Renal pelvis (tissue), 4 donors: ENCODE measurements around the gene TGFB3. TPM values are rescaled to one million over a fixed set of nuclear protein-coding genes. Genes with fewer than 3 reads are reported as not detected.

Source experiments
- DNase-seq: peaks from one replicate; pipeline ENCODE4 v3.0.0-alpha.2; 2013
- polyA plus RNA-seq, 3 donors: library from polyadenylated mRNA; unstranded; fragments of 120-200 nt; gene quantifications; one replicate each; pipeline ENCODE4 v1.2.1, GENCODE V29; 2013; ENCODE audit not compliant: insufficient read length in 3 of 3

TGFB3 gene
- polyA plus RNA-seq, 3 donors: 11.4 to 17.3 (median 16.9) TPM

GRCh38 chr14:75990297-75990696 lies 8.5 kb upstream of the TGFB3 start:
- DNase-seq: no peak

GRCh38 chr14:75989134-75989533 lies 7.3 kb upstream of the TGFB3 start:
- DNase-seq: no peak

- no peak for DNase-seq
Observed at GRCh38 chr14:75987201-75987970, 5.6 kb upstream of the TGFB3 start.

GRCh38 chr14:75986439-75986765 lies 4.6 kb upstream of the TGFB3 start:
- no peak for DNase-seq

GRCh38 chr14:75985618-75986438 lies 4.0 kb upstream of the TGFB3 start, which contains the start of gene IFT43:
TSS of gene IFT43 (plus strand) at chr14:75985763. CDS start at chr14:75985787, 24 bp downstream.
- peak; percentile 91 for DNase-seq

GRCh38 chr14:75984674-75985073 lies 2.9 kb upstream of the TGFB3 start:
- no peak for DNase-seq

- DNase-seq: no peak
Observed at GRCh38 chr14:75983019-75983358, 1.2 kb upstream of the TGFB3 start.

GRCh38 chr14:75982266-75983018 lies 647 bp upstream of the TGFB3 start:
- DNase-seq: peak; percentile 84

GRCh38 chr14:75980856-75981255 lies 939 bp downstream of the TGFB3 start:
- DNase-seq: no peak

- DNase-seq: no peak
Observed at GRCh38 chr14:75979648-75980565, 1.9 kb downstream of the TGFB3 start.

GRCh38 chr14:75979071-75979571 lies 2.7 kb downstream of the TGFB3 start:
- no peak for DNase-seq

GRCh38 chr14:75978249-75978731 lies 3.5 kb downstream of the TGFB3 start:
- DNase-seq: no peak

GRCh38 chr14:75977582-75977943 lies 4.2 kb downstream of the TGFB3 start:
- no peak for DNase-seq

GRCh38 chr14:75976826-75977581 lies 4.8 kb downstream of the TGFB3 start:
- no peak for DNase-seq

GRCh38 chr14:75972801-75973421 lies 8.9 kb downstream of the TGFB3 start:
- no peak for DNase-seq

- DNase-seq: no peak
Observed at GRCh38 chr14:75971509-75971908, 10.3 kb downstream of the TGFB3 start.

GRCh38 chr14:75970989-75971388 lies 10.8 kb downstream of the TGFB3 start:
- no peak for DNase-seq

GRCh38 chr14:75969891-75970290 lies 11.9 kb downstream of the TGFB3 start:
- DNase-seq: no peak

- no peak for DNase-seq
Observed at GRCh38 chr14:75969126-75969525, 12.7 kb downstream of the TGFB3 start.

- DNase-seq: no peak
Observed at GRCh38 chr14:75968456-75968855, 13.3 kb downstream of the TGFB3 start.
